Stimulated activated CD8-positive, alpha-beta memory T cell treated with anti-CD3 and anti-CD28 coated beads, Interleukin-15, amount 100 ng/mL, for 4 hours (primary cell): ENCODE data around the gene DLX3.
"Not testable (repeated sequence)": the region's sequence is repeated elsewhere in the genome, so short reads cannot be mapped to it uniquely, and the experiment has no call there.

Experiments used
- DNase-seq, 2 donors: peaks; one replicate each; pipeline ENCODE4 v3.0.0-alpha.2; 2020; ENCODE audit warnings: low read depth in 2 of 2

Gene DLX3

GRCh38 chr17:49995055-49995738 lies at the start of gene DLX3:
TSS of gene DLX3 (minus strand) at chr17:49995224. CDS start at chr17:49994998, 226 bp downstream.
- DNase-seq, result no peak

DNA sequence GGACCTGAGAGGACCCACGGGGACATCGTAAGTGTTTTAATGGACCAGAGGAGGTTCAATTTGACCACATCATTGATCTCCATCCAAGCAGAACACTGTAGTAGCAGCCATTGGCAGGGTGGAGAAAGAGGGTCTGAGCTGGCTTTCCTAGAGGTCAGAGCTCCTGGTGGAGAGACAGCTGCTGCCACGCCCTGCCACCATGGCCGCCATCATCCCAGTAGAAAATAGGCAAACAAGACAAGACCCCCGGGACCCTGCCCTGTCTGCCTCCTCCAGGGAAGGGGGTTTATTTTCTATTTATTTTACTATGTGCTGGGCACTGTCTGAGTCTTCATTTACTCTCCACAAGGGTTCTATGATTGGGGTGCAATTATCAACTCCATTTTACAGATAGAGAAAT lies 49.5 kb upstream of the DLX3 start:
- no peak for DNase-seq

DNA sequence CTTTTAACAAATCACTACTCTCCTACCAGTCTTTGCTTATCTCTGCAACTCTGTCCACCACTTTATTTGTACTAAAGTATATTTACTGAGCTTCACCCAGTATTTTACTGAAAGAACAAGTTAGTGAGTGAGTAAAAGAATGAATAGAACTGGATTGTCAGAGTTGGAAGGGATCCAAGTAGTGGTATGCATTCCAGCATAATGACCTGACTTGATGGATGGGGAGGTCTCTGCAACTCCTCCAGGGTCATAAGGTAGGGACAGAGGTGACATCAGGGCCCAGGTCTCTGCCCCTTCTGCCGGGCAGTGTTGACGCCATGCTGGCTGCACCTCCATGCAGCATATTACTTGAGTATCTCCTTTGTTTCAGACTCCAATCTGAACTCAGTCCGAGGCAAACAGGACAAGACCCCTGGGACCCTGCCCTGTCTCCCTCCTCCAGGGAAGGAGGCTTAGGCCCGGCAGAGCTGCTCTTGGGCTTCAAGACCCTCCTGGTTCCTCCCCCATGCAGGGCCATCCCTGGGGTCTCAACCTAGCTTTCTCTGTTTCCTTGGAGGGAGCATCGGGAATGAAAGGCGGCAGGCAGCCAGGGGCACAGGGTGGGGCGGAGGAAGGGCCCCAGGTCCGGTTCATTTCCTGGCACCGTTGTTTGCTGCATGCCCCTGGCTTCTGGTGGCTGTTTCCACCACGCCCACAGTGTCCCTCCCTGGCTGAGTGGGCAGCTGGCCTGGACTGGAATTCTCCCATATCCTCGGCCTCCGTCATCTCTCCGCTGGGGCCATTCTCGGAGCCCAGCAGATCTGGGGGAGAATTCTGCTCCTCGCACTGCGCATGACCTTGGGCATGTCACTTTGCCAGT lies 48.5 kb upstream of the DLX3 start:
- DNase-seq, result no peak

DNA sequence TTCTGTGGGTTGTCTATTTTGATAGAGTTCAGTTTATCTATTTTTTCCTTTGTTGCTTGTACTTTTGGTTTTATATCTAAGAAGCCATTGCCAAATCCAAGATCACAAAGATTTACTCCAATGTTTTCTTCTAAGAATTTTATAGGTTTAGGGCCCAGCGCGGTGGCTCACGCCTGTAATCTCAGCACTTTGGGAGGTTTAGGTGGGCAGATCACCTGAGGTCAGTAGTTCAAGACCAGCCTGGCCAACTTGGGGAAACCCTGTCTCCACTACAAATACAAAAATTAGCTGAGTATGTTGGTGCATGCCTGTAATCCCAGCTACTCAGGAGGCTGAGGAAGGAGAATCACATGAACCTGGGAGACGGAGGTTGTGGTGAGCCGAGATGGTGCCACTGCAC lies 47.2 kb upstream of the DLX3 start:
- DNase-seq, result no peak

DNA sequence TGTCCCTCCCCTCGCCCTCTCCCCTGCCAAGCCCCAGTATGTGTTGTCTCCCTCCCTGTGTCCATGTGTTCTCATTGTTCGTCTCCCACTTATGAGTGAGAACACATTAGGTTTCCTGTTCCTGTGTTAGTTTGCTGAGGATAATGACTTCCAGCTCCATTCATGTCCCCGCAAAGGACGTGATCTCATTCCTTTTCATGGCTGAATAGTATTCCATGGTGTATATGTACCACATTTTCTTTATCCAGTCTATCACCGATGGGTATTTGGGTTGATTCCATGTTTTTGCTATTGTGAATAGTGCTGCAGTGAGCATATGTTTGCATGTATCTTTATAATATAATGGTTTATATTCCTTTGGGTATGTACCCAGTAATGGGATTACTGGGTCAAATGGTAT lies 45.5 kb upstream of the DLX3 start:
- DNase-seq, result not testable (repeated sequence)

GRCh38 chr17:50039058-50039457 lies 44.0 kb upstream of the DLX3 start:
- DNase-seq, result no peak

DNA sequence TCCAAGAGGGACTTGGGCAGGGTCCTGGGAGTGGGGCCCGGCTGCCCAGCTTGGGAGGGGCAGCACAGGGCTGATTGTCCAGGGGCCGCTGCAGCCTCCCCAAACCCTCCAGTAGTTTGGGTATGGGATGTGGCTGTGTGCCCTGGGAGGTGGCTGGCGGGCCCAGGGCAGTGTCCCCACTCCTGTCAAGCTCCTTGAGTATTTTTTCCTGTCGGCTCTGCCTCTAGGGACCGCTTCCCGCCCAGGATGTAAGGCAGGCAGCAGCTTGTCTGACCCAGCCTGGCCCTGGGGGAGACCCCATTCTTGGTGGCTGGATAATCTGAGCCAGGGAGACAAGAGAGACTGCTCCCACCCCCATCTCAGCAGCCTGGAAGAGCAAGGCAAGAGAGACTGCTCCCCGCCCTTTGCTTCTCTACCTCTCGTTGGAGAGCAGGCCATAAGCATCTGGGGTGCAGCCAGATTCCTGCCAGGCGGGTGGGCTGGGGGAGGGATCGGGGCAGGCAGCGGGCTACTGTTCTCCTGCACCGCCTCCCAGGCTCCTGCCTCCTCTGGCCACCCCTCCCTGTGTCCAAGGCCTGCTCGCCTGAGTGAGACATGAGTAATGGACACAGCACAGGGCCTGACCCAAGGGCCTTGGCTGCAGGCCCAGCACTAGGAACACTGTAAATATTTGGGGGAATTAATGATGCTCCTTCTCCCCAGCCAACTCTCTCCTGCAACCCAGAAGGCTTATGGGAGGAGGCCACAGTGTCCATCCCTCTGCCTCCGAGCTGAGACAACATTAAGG lies 42.5 kb upstream of the DLX3 start:
- DNase-seq, result no peak

DNA sequence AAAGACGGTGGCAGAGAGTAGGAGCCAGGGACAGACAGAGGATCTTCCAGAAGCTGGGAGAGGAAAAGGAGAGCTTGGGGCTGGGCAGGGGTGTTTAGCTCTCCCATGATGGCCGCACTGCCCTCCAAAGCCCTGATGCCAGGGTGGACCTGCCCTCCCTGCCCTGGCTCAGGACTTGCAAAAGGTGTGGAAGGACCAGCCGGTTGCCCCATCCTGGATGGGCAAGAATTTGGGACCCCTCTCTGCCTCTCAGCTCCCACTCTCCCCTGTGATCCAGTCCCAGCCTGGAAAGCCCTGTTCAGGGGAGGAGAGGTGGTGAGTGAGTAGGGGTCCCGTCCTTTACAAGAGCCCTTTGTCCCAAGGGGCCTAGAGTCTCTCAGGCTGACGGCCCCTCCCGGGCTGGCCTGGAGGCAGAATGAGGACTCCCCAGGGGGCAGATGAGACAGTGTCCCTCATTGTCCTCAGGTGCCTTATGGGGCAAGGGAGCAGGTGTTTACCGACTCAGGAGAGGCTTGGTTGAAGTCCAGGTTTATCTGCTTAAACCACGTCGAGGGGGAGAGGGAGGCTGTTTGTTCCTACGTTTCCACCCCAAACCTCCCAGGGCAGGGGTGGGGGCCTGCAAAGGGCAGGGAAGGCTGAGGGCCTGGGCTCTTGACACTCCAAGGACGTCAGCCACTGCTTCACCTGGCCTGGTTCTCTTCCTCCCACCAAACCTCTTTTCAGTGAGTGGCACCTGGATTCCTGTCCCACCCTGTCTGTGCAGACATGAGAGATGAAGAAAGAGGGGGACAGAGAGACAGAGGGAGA lies 41.6 kb upstream of the DLX3 start:
- DNase-seq, result no peak

GRCh38 chr17:50035945-50036344 lies 40.9 kb upstream of the DLX3 start:
- DNase-seq, result no peak

DNA sequence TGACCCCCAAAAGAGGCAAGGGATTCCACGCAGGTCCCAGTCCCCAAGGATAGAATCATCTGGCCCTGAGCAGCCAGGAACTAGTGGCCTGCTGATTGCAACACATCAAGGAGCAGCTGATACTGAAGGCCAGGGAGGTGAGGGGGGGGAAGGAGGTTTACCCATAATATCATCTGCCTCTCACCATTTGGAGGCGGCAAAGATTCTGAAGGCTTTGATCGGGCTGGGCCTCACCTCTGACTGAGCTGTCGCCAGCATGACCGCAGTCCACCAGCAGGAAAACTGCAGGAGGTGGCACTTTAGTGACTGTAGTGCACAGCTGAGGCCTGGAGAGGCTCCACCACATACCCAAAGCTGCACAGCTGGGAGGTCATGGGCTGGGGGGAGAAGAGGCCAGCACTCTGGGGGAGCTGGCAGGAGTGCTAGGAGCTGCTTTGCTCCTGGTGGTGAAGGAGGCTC lies 40.4 kb upstream of the DLX3 start:
- DNase-seq, result no peak

GRCh38 chr17:50034498-50035364 lies 39.7 kb upstream of the DLX3 start:
- no peak for DNase-seq

DNA sequence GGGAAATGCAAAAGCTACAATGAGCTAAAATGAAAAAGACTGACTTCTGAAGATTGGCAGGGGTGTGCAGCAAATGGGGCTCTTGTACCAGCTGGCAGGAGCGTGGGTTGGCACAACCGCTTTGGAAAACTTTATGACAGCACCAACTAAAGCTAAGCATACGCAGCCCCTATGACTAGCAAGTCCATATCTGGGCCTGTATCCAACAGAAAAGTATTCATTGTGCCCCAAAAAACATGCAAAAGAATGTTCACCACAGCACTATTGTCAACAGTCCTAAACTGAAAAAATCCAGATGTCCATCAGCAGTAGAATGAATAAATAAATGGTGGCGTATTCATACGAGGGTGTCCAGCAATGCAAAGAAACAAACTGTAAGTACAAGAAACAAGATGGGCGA lies 38.3 kb upstream of the DLX3 start:
- DNase-seq, result no peak

GRCh38 chr17:50029185-50029584 lies 34.2 kb upstream of the DLX3 start:
- DNase-seq, result no peak

GRCh38 chr17:50028736-50029120 lies 33.7 kb upstream of the DLX3 start:
- no peak for DNase-seq

GRCh38 chr17:50027881-50028735 lies 33.1 kb upstream of the DLX3 start:
- DNase-seq, result no peak

DNA sequence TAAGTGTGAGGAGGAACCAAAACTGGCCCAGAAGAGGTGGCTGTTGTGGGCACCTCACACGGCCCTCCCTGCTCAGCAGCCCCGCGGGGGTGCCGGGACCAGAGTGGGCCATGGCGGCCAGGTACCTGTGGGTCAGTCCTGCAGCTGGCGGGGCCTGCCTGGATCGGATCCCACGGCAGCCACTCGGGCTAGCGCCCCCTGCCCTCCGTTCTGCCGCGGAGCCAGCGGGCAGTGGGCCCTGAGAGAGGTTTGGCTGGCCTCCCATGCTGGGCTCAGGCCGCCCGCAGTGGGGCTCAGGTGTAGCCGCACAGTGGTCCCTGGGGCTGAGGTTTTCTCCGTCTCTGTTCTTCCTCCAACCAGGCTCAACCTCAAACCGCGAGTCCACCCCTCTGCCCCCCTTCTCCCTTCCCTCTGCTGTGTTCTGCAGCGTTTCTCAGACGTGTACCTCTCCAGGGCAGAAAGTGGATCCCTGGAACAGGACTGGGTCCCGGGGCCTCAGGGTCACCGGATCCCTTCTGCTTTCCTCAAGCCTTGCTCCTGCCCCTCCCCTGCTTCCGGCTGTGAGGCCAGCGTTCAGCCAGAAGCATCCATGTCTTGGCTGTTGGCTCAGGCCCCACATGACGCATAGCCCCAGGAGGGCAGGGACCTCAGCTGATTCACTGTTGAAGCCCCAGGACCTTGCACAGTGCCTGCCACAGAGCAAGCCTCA lies 32.3 kb upstream of the DLX3 start:
- DNase-seq, result no peak

DNA sequence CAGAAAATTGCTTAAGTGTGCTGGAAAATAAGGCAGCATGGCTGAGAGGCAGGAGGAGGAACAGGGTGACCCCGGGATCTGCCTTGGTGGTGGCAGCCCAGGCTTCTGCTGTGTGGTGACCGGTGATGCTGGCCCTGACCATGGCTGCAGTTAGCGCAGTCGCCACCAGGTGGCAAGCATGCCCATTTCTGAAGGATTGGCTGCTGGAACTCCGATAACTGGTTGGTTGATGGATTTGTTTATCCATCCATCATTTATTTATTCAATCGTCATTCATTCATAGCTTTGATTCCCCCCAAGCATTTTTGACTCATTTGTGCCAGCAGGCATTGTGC lies 31.8 kb upstream of the DLX3 start:
- DNase-seq, result peak; percentile 30 to 54

GRCh38 chr17:50026046-50026675 lies 31.1 kb upstream of the DLX3 start:
- no peak for DNase-seq

GRCh38 chr17:50024808-50025207 lies 29.8 kb upstream of the DLX3 start:
- no peak for DNase-seq
